AG04450 (cell line): ENCODE data around the gene GTPBP2. TPM values are rescaled to one million over a fixed set of nuclear protein-coding genes. Genes with fewer than 3 reads are reported as not detected.
"Not testable (repeated sequence)": the region's sequence is repeated elsewhere in the genome, so short reads cannot be mapped to it uniquely, and the experiment has no call there.

Experiments used
- CTCF ChIA-PET: fragments of 300-600, 350-600 bp; formaldehyde crosslinking; extraction: SDS; loops from one replicate; lab custom pipeline; 2022; ENCODE audit warnings: antibody characterized with exemption, inconsistent platforms; lab: Charles Lee
- POLR2A ChIA-PET: fragments of 350-600 bp; formaldehyde crosslinking; extraction: SDS; loops from one replicate; lab custom pipeline; 2021; ENCODE audit warnings: antibody characterized with exemption, inconsistent platforms; lab: Yijun Ruan, JAX
- DNase-seq: peaks from one replicate; pipeline ENCODE4 v3.0.0-alpha.2; 2011; ENCODE audit warnings: low read depth, low spot score
- H3K27ac ChIP-seq: one replicate; pipeline ENCODE4 v1.5.1; 2012; ENCODE audit warnings: low read depth, low read length, control low read depth
- H3K27me3 ChIP-seq: one replicate; pipeline ENCODE4 v1.6.0; 2012; ENCODE audit warnings: low read length; ENCODE audit not compliant: control insufficient read depth, insufficient read depth
- H3K4me3 ChIP-seq: 2 replicates; pipeline ENCODE4 v1.5.1; 2011; ENCODE audit warnings: mild to moderate bottlenecking, low read depth, low read length, control low read depth
- H3K9me3 ChIP-seq: 2 replicates; pipeline ENCODE4 v1.5.1; 2012; ENCODE audit warnings: low read length; ENCODE audit not compliant: control insufficient read depth, insufficient read depth
- polyA plus RNA-seq: library from polyadenylated mRNA; depleted of rRNA; stranded (reverse); fragments of >200 nt; gene quantifications from 2 replicates; pipeline ENCODE4 v1.2.3, GENCODE V29; 2011
- TF ChIP-seq, protein P1 (sequence below): IDR thresholded peaks from 2 replicates; pipeline ENCODE4 v1.5.1; 2011; ENCODE audit warnings: low read depth, low read length, control low read depth, inconsistent platforms

Gene GTPBP2
- polyA plus RNA-seq, 1 experiment = 60.8 TPM

- DNase-seq = no peak
- TF ChIP-seq, protein P1, sequence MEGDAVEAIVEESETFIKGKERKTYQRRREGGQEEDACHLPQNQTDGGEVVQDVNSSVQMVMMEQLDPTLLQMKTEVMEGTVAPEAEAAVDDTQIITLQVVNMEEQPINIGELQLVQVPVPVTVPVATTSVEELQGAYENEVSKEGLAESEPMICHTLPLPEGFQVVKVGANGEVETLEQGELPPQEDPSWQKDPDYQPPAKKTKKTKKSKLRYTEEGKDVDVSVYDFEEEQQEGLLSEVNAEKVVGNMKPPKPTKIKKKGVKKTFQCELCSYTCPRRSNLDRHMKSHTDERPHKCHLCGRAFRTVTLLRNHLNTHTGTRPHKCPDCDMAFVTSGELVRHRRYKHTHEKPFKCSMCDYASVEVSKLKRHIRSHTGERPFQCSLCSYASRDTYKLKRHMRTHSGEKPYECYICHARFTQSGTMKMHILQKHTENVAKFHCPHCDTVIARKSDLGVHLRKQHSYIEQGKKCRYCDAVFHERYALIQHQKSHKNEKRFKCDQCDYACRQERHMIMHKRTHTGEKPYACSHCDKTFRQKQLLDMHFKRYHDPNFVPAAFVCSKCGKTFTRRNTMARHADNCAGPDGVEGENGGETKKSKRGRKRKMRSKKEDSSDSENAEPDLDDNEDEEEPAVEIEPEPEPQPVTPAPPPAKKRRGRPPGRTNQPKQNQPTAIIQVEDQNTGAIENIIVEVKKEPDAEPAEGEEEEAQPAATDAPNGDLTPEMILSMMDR = peak; percentile 56
- Histone ChIP-seq H3K27ac (no peak overlapping the region), H3K27me3 (peaks cover 5% of the 10 kb centered on the region), H3K4me3 (no peak overlapping the region), H3K9me3 (no peaks in the 10 kb centered on the region)
- ChIA-PET CTCF (interaction anchor here (0.5 to 8.9 kb wide), 19 partner anchors 9 to 411 kb away, joined by 3 to 90 read pairs (median 7); partner anchors contain the start of genes MRPS18A and VEGFA), POLR2A (interaction anchor here (1.7 to 1.8 kb wide), 2 partner anchors 19 to 101 kb away, joined by 4 to 6 read pairs; no protein-coding TSS in a partner anchor)
These were observed 39.3 kb upstream of the GTPBP2 start for GRCh38 chr6:43668151-43669028.

- TF ChIP-seq, protein P1 = peak; percentile 97
- peak overlapping the region; percentile 21 for H3K27ac ChIP-seq
- no peaks in the 10 kb centered on the region for H3K9me3 ChIP-seq
- POLR2A ChIA-PET = interaction anchor here (1.0 to 1.8 kb wide), 4 partner anchors 20 to 103 kb away, joined by 3 to 8 read pairs (median 5); partner anchors contain the start of gene VEGFA
- peak overlapping the region; percentile 36; the same call in 1 of the 2 replicates for H3K4me3 ChIP-seq
- no peak for DNase-seq
- CTCF ChIA-PET = interaction anchor here (0.6 to 8.9 kb wide), 26 partner anchors 10 to 412 kb away, joined by 3 to 90 read pairs (median 4); partner anchors contain the start of genes MRPS18A and VEGFA
- peaks cover 5% of the 10 kb centered on the region for H3K27me3 ChIP-seq
These were observed 38.4 kb upstream of the GTPBP2 start for GRCh38 chr6:43667245-43668150.

GRCh38 chr6:43666196-43666920 lies 37.3 kb upstream of the GTPBP2 start:
- H3K27ac ChIP-seq = no peak overlapping the region

DNA sequence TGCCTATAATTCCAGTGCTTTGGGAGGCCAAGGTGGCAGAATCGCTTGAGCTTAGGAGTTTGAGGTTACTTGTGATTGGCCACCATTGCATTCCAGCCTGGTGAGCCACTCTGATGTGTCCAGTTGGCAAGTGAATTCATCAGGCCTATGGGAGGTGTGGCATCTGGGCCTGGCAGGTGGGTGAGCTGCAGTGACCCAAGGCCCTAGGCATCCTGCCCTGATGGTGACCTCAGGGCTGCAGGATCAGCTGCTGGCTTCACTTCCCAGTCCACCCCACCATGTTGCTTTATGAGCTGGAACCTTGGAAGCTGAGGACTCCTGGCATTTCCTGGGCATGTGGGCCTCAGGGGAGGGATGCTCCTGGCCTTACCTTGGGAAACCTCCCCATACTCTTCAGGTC lies 36.3 kb upstream of the GTPBP2 start:
- DNase-seq = no peak
- Histone ChIP-seq H3K4me3 (no peak overlapping the region), H3K9me3 (peaks cover 5% of the 10 kb centered on the region; the same call in 1 of the 2 replicates), H3K27me3 (peaks cover 5% of the 10 kb centered on the region), H3K27ac (no peak overlapping the region)
- ChIA-PET CTCF (interaction anchor here (1.3 to 8.9 kb wide), 5 partner anchors 19 to 414 kb away, joined by 4 to 90 read pairs (median 9); partner anchors contain the start of gene VEGFA), POLR2A (interaction anchor here (0.9 to 1.0 kb wide), 3 partner anchors 12 to 36 kb away, joined by 3 read pairs; partner anchors contain the start of gene MAD2L1BP)
- TF ChIP-seq, protein P1 = no peak

More at GRCh38 chr6:43666196-43666920, 37.3 kb upstream of the GTPBP2 start:
- ChIA-PET CTCF (interaction anchor here (0.6 to 8.9 kb wide), 18 partner anchors 11 to 413 kb away, joined by 3 to 90 read pairs (median 4); partner anchors contain the start of gene VEGFA), POLR2A (interaction anchor here (0.5 to 1.6 kb wide), 2 partner anchors 104 to 110 kb away, joined by 4 to 8 read pairs; partner anchors contain the start of gene VEGFA)
- no peak for DNase-seq
- Histone ChIP-seq H3K9me3 (peaks cover 2% of the 10 kb centered on the region; the same call in 1 of the 2 replicates), H3K4me3 (no peak overlapping the region), H3K27me3 (peaks cover 5% of the 10 kb centered on the region)
- TF ChIP-seq, protein P1 = no peak

DNA sequence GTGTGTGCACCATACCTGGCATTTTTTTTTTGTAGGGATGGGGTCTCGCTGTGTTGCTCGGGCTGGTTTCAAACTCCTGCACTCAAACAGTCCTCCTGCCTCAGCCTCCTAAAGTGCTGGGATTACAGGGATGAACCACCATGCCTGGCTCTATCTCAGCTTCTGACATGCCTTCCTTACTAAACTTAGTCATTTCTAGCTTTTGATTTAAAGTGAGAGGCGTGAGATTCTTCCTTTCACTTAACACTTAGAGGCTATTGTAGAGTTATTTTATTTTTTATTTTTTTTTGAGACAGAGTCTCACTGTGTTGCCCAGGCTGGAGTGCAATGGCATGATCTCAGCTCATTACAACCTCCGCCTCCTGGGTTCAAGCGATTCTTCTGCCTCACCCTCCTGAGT lies 33.9 kb upstream of the GTPBP2 start:
- H3K27me3 ChIP-seq, DNase-seq, H3K4me3 ChIP-seq, H3K27ac ChIP-seq, POLR2A ChIA-PET: not testable (repeated sequence)
- CTCF ChIA-PET = interaction anchor here (8.9 kb wide), 1 partner anchor 417 kb away, joined by 90 read pairs; no protein-coding TSS in a partner anchor
- H3K9me3 ChIP-seq = peaks cover 11% of the 10 kb centered on the region; the same call in 1 of the 2 replicates
